HG03442 (cell line): ENCODE results near the gene SBNO1.
"Not testable (repeated sequence)": the region's sequence is repeated elsewhere in the genome, so short reads cannot be mapped to it uniquely, and the experiment has no call there.

ENCODE experiments used
- ATAC-seq: cut with Tn5 transposase; IDR thresholded peaks from one replicate; pipeline ENCODE4 v1.9.1; 2021; ENCODE audit warnings: mild to moderate bottlenecking, moderate library complexity; ENCODE audit not compliant: unreplicated experiment

Gene SBNO1

GRCh38 chr12:123364532-123365024 lies at the start of gene SBNO1:
Gene SBNO1, minus strand, starts transcription at chr12:123364847. Its CDS starts 14,406 bp downstream, at chr12:123350441.
- ATAC-seq, result peak; percentile 26

- ATAC-seq, result no peak
Measured at GRCh38 chr12:123410041-123410412, 45.4 kb upstream of the SBNO1 start.

- ATAC-seq, result not testable (repeated sequence)
Measured at GRCh38 chr12:123409284-123410040, 44.8 kb upstream of the SBNO1 start.

- not testable (repeated sequence) for ATAC-seq
Measured at GRCh38 chr12:123408619-123409018, 44.0 kb upstream of the SBNO1 start.

- not testable (repeated sequence) for ATAC-seq
Measured at GRCh38 chr12:123407934-123408333, 43.3 kb upstream of the SBNO1 start.

GRCh38 chr12:123407269-123407668 lies 42.6 kb upstream of the SBNO1 start:
- not testable (repeated sequence) for ATAC-seq

GRCh38 chr12:123404581-123404980 lies 39.9 kb upstream of the SBNO1 start:
- no peak for ATAC-seq

GRCh38 chr12:123401753-123402683 lies 37.4 kb upstream of the SBNO1 start:
- no peak for ATAC-seq

- ATAC-seq, result no peak
Measured at GRCh38 chr12:123399255-123399617, 34.6 kb upstream of the SBNO1 start.

- ATAC-seq, result no peak
Measured at GRCh38 chr12:123398550-123399254, 34.1 kb upstream of the SBNO1 start.

GRCh38 chr12:123398177-123398549 lies 33.5 kb upstream of the SBNO1 start:
- no peak for ATAC-seq

- ATAC-seq, result no peak
Measured at GRCh38 chr12:123397400-123397799, 32.8 kb upstream of the SBNO1 start.

- ATAC-seq, result no peak
Measured at GRCh38 chr12:123396954-123397353, 32.3 kb upstream of the SBNO1 start.

GRCh38 chr12:123396543-123396942 lies 31.9 kb upstream of the SBNO1 start:
- no peak for ATAC-seq

- no peak for ATAC-seq
Measured at GRCh38 chr12:123395236-123395635, 30.6 kb upstream of the SBNO1 start.

GRCh38 chr12:123393747-123394146 lies 29.1 kb upstream of the SBNO1 start:
- no peak for ATAC-seq

- no peak for ATAC-seq
Measured at GRCh38 chr12:123391546-123392343, 27.1 kb upstream of the SBNO1 start.

GRCh38 chr12:123390498-123391426 lies 26.1 kb upstream of the SBNO1 start:
- ATAC-seq, result no peak
